Esophagus squamous epithelium (tissue), 5 donors: ENCODE data around the gene MED8. TPM values are rescaled to one million over a fixed set of nuclear protein-coding genes. Genes with fewer than 3 reads are reported as not detected.

Experiments
- DNase-seq: peaks from one replicate; lab custom pipeline; 2025; lab: John Stamatoyannopoulos, UW
- H3K27ac ChIP-seq, 4 donors: fragments of 200-600 bp; sonication (generic); one replicate each; pipeline ENCODE4 v1.5.1; 2016 to 2019; ENCODE audit warnings: mild to moderate bottlenecking in 1 of 4
- H3K27me3 ChIP-seq, 4 donors: fragments of 200-600 bp; sonication (generic); 1 replicate in 3 of 4; 2 replicates in 1 of 4; pipeline versions ENCODE4 v1.5.1 to v1.6.0; 2017 to 2021; ENCODE audit warnings: antibody characterized with exemption in 1 of 4
- H3K36me3 ChIP-seq, 3 donors: fragments of 200-600 bp; sonication (generic); one replicate each; pipeline ENCODE4 v1.5.1; 2016 to 2019
- H3K4me1 ChIP-seq, 3 donors: fragments of 200-600 bp; sonication (generic); one replicate each; pipeline ENCODE4 v1.5.1; 2017 to 2019
- H3K4me3 ChIP-seq, 4 donors: fragments of 200-600 bp; sonication (generic); 1 replicate in 3 of 4; 2 replicates in 1 of 4; pipeline ENCODE4 v1.5.1; 2016 to 2019; ENCODE audit warnings: mild to moderate bottlenecking in 2 of 4, moderate library complexity in 1 of 4
- H3K9me3 ChIP-seq, 3 donors: fragments of 200-600 bp; sonication (generic); one replicate each; pipeline ENCODE4 v1.5.1; 2016 to 2019
- POLR2A ChIP-seq, 4 donors: fragments of 450-650 bp; IDR thresholded peaks; one replicate each; pipeline ENCODE4 v1.6.1; 2017; ENCODE audit warnings: antibody characterized with exemption in 4 of 4, mild to moderate bottlenecking in 4 of 4, moderate library complexity in 3 of 4
- WGBS, 2 donors: methylation state at CpG; one replicate each; pipeline ENCODE4 v1.1.5; 2018; 5-methylcytosine and 5-hydroxymethylcytosine counted together
- intact Hi-C: fragments of 100-400 bp; cut with DNase I; formaldehyde crosslinking; loops from one replicate; pipeline ENCODE4 v1.15.0; 2022
- total RNA-seq, 4 donors: library from RNA; depleted of rRNA; stranded (reverse); fragments of >200 nt; gene quantifications; one replicate each; pipeline ENCODE4 v1.1.0, GENCODE V29; 2016
- TF ChIP-seq, protein P1 (sequence below), 6 experiments: fragments of 450-650 bp in 4 of 6; fragments of 200-600 bp in 2 of 6; sonication (generic) in 2 of 6; IDR thresholded peaks; one replicate each; pipeline ENCODE4 v1.5.1; 2016 to 2019; ENCODE audit warnings: antibody characterized with exemption in 6 of 6, mild to moderate bottlenecking in 4 of 6, moderate library complexity in 4 of 6
- donor health status: DM: yes; HTN: yes; CAD: no.

MED8 gene
- total RNA-seq, 4 donors from 2014 or later, result 34.5 to 60.1 (median 38.6) TPM

DNA sequence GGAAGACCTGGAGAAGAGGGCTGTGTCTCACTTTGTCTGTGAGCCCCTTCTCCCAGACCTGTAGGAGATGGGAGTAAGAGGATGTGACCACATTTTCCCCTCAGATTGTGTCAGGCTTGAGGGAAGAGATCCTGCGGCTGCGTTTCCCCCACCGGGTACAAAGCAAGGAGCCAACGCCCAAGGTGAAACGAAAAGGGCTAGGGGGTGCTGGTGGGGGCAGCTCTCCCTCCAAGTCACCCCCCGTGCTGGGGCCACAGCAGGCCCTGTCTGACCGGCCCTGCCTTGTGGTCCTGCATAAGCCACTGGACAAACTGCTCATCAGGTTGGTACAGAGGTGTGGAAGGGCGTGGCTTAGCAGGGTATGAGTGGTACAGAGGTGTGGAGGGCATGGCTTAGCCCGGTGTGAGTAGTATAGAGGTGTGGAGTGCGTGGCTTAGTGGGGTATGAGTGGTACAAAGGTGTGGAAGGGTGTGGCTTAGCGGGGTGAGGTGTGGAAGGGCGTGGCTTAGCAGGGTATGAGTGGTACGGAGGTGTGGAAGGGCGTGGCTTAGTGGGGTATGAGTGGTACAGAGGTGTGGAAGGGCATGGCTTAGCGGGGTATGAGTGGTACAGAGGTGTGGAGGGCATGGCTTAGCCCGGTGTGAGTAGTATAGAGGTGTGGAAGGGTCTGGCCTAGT, 33.5 kb upstream of the MED8 start:
- Histone ChIP-seq H3K4me1 (no peaks in the 10 kb centered on the region), H3K27me3 (no peaks in the 10 kb centered on the region), H3K4me3 (no peak overlapping the region), H3K36me3 (peaks cover 69 to 100% (median 81%) of the 10 kb centered on the region in 3 donors), H3K27ac (peak overlapping the region in 3 of 4 donors; percentile 46 to 56 (median 52)), H3K9me3 (peaks cover 0 to 15% (median 4%) of the 10 kb centered on the region in 3 donors)
- intact Hi-C loops, result no loop called here
- 86 to 93% methylated on average over 10 to 11 of the region's 16 CpGs for WGBS, 2 donors
- TF ChIP-seq, protein P1, sequence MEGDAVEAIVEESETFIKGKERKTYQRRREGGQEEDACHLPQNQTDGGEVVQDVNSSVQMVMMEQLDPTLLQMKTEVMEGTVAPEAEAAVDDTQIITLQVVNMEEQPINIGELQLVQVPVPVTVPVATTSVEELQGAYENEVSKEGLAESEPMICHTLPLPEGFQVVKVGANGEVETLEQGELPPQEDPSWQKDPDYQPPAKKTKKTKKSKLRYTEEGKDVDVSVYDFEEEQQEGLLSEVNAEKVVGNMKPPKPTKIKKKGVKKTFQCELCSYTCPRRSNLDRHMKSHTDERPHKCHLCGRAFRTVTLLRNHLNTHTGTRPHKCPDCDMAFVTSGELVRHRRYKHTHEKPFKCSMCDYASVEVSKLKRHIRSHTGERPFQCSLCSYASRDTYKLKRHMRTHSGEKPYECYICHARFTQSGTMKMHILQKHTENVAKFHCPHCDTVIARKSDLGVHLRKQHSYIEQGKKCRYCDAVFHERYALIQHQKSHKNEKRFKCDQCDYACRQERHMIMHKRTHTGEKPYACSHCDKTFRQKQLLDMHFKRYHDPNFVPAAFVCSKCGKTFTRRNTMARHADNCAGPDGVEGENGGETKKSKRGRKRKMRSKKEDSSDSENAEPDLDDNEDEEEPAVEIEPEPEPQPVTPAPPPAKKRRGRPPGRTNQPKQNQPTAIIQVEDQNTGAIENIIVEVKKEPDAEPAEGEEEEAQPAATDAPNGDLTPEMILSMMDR (IDR thresholded peaks at IDR 0.05), result no peak
- no peak for TF ChIP-seq POLR2A (IDR thresholded peaks at IDR 0.05)
- DNase-seq, result no peak

DNA sequence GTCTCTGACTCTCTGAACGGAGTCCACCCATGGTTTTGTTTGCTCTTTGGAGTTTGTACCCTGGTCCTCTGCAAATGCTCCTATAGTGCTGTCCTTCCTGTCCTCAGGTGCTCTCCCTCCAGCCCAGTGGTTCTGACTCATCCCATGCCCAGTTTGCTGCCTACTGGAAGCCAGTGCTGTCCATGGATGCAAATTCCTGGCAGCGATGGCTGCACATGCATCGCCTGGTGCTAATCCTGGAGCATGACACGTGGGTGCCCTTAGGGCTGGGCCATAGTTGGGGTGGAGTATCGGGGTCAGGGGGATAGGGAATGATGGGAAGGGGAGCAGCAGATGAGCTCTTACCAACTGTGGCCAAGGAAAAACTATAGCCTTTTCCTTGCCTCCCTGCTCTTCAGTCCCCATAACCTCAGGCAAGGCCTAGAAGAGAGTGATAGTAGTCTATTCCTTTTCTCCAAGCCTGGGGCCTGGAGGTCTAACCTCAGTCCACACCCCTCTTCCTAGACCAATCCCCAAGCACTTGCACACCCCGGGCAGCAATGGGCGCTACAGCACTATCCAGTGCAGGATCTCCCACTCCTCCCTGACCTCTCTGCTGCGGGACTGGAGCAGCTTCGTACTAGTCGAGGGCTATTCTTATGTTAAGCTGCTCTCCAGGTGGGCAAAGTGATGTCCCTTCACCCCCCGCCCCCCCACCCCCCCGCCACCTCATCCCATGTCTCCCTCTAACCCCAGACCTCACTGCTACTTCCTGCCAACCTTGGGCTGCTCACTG, 32.6 kb upstream of the MED8 start:
- DNase-seq, result no peak
- peaks cover 60 to 100% (median 81%) of the 10 kb centered on the region in 3 donors for H3K36me3 ChIP-seq
- H3K4me1 ChIP-seq, result no peaks in the 10 kb centered on the region
- H3K27ac ChIP-seq, result no peak overlapping the region
- peaks cover 0 to 15% (median 4%) of the 10 kb centered on the region in 3 donors for H3K9me3 ChIP-seq
- TF ChIP-seq, protein P1 (IDR thresholded peaks at IDR 0.05), result no peak
- TF ChIP-seq POLR2A (IDR thresholded peaks at IDR 0.05), result no peak
- no peak overlapping the region for H3K4me3 ChIP-seq
- 90 to 100% methylated on average over 2 to 10 of the region's 12 CpGs for WGBS, 2 donors
- H3K27me3 ChIP-seq, result no peaks in the 10 kb centered on the region
- intact Hi-C loops, result no loop called here

DNA sequence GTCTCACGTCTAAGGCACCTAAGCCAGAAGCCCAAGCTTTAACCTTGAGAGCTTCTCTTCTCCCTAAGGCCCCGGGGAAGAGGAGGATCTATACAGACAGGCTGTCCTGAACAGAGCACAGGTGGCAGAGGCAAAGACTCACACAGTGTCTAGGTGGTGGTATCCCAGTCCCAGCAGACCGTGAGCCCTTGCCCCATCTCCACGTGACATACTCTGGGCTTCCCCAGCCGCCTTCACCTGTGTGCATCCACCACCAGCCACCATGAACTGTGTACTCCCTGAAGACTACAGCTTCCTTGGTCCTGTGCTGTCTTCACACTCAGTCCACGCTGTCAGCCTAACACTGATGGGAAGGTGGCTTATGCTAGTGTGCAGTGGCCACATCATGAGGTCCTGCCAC, 31.8 kb upstream of the MED8 start:
- Histone ChIP-seq H3K27ac (no peak overlapping the region), H3K4me1 (no peaks in the 10 kb centered on the region), H3K9me3 (peaks cover 0 to 15% (median 4%) of the 10 kb centered on the region in 3 donors), H3K4me3 (no peak overlapping the region), H3K36me3 (peaks cover 62 to 100% (median 74%) of the 10 kb centered on the region in 3 donors), H3K27me3 (no peaks in the 10 kb centered on the region)
- TF ChIP-seq POLR2A (IDR thresholded peaks at IDR 0.05), result no peak
- TF ChIP-seq, protein P1 (IDR thresholded peaks at IDR 0.05), result no peak
- 91 to 100% methylated on average over 4 to 6 of the region's 6 CpGs for WGBS, 2 donors
- intact Hi-C loops, result no loop called here
- no peak for DNase-seq

DNA sequence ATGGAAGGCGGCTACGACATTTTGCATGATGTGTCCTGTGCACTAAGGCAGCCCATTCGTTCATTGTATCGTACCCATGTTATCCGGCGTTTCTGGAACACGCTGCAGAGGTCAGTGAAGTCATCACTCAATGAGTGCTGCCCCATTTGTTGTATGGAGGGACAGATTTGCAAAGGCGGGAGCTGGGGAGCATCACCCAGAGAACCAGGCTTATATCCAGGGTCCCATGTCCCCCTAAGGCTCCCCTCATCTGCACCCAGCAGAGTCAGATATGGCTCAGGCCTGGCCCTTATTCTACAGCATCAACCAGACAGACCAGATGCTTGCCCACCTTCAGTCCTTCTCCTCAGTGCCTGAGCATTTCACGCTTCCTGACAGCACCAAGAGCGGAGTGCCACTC, 31.3 kb upstream of the MED8 start:
- intact Hi-C loops, result no loop called here

More for the DNA sequence above, 31.3 kb upstream of the MED8 start:
- DNase-seq, result no peak
- no peak for TF ChIP-seq POLR2A (IDR thresholded peaks at IDR 0.05)
- TF ChIP-seq, protein P1 (IDR thresholded peaks at IDR 0.05), result no peak
- Histone ChIP-seq H3K4me1 (no peaks in the 10 kb centered on the region), H3K27ac (no peak overlapping the region), H3K9me3 (peaks cover 0 to 15% (median 4%) of the 10 kb centered on the region in 3 donors), H3K36me3 (peaks cover 57 to 100% (median 69%) of the 10 kb centered on the region in 3 donors), H3K27me3 (no peaks in the 10 kb centered on the region), H3K4me3 (no peak overlapping the region)
- WGBS, 2 donors, result 98% methylated on average over 4 to 9 of the region's 10 CpGs
